IMR-90 (cell line): Measurements from ENCODE around the gene NDUFA13. TPM values are rescaled to one million over a fixed set of nuclear protein-coding genes. Genes with fewer than 3 reads are reported as not detected.

Source experiments
- ATAC-seq: fragments of 200-7000 bp; cut with Tn5 transposase; 2 replicates; pipeline ENCODE4 v1.9.1; 2020; ENCODE audit warnings: low read depth, mild to moderate bottlenecking, moderate library complexity
- BruUV-seq: library from RNA; stranded (reverse); fragments of 400-500 nt; replicated peaks from 2 replicates; lab custom pipeline; 2021; lab: Mats Ljungman, UMichigan
- CTCF ChIA-PET: fragments of 300-600 bp; formaldehyde crosslinking; extraction: SDS; loops from one replicate; lab custom pipeline; 2021; ENCODE audit warnings: antibody characterized with exemption; lab: Yijun Ruan, JAX
- POLR2A ChIA-PET: fragments of 300-600 bp; sonication (Branson Sonifier 250); formaldehyde crosslinking; loops from one replicate; lab custom pipeline; 2022; ENCODE audit warnings: antibody characterized with exemption; ENCODE audit not compliant: unreplicated experiment; lab: Charles Lee
- DNase-seq: peaks from one replicate; pipeline ENCODE4 v3.0.0; 2013
- H2AFZ ChIP-seq: replicated peaks from 2 replicates; pipeline ENCODE3; 2013; ENCODE audit warnings: low read length, mild to moderate bottlenecking; ENCODE audit not compliant: poor library complexity
- H2AK5ac ChIP-seq: 2 replicates; pipeline ENCODE4 v1.6.1; 2013; ENCODE audit warnings: low read depth, low read length, inconsistent platforms
- H2AK9ac ChIP-seq: replicated peaks from 2 replicates; pipeline ENCODE3; 2013; ENCODE audit warnings: mild to moderate bottlenecking, low read depth, low read length, moderate library complexity; ENCODE audit not compliant: poor library complexity
- H2BK120ac ChIP-seq: 2 replicates; pipeline ENCODE4 v1.6.1; 2013; ENCODE audit warnings: low read depth, low read length, inconsistent platforms
- H2BK15ac ChIP-seq: 3 replicates; pipeline ENCODE4 v1.6.1; 2013; ENCODE audit warnings: low read depth, low read length, inconsistent platforms
- H2BK20ac ChIP-seq: 2 replicates; pipeline ENCODE4 v1.6.1; 2013; ENCODE audit warnings: low read depth, mild to moderate bottlenecking, inconsistent platforms, low read length, moderate library complexity
- H2BK5ac ChIP-seq: 2 replicates; pipeline ENCODE4 v1.6.1; 2013; ENCODE audit warnings: mild to moderate bottlenecking, low read depth, low read length, inconsistent platforms; ENCODE audit not compliant: poor library complexity, severe bottlenecking
- H3K14ac ChIP-seq: replicated peaks from 2 replicates; pipeline ENCODE4 v1.6.1; 2013; ENCODE audit warnings: low read depth, low read length, inconsistent platforms
- H3K18ac ChIP-seq: 2 replicates; pipeline ENCODE4 v1.6.1; 2013; ENCODE audit warnings: low read depth, low read length, control low read depth
- H3K23ac ChIP-seq: 2 replicates; pipeline ENCODE4 v1.6.1; 2013; ENCODE audit warnings: low read depth, low read length, inconsistent platforms
- H3K27ac ChIP-seq: 2 replicates; pipeline ENCODE4 v1.5.1; 2013; ENCODE audit warnings: mild to moderate bottlenecking, control low read depth, low read length; ENCODE audit not compliant: insufficient read depth
- H3K27me3 ChIP-seq: 2 replicates; pipeline ENCODE4 v1.6.1; 2013; ENCODE audit warnings: low read length; ENCODE audit not compliant: control insufficient read depth, insufficient read depth
- H3K36me3 ChIP-seq: 2 replicates; pipeline ENCODE4 v1.6.1; 2013; ENCODE audit warnings: low read length, mixed read lengths; ENCODE audit not compliant: control insufficient read depth, insufficient read depth
- H3K4ac ChIP-seq: 2 replicates; pipeline ENCODE4 v1.6.1; 2013; ENCODE audit warnings: low read depth, low read length, inconsistent platforms
- H3K4me1 ChIP-seq: 2 replicates; pipeline ENCODE4 v1.6.1; 2013; ENCODE audit warnings: low read length, mixed read lengths; ENCODE audit not compliant: control insufficient read depth, insufficient read depth
- H3K4me2 ChIP-seq: 2 replicates; pipeline ENCODE4 v1.6.1; 2013; ENCODE audit warnings: low read depth, mild to moderate bottlenecking, control low read depth, low read length, moderate library complexity
- H3K4me3 ChIP-seq: 2 replicates; pipeline ENCODE4 v1.5.1; 2013; ENCODE audit warnings: low read depth, mild to moderate bottlenecking, control low read depth, low read length, moderate library complexity; ENCODE audit not compliant: insufficient read depth
- H3K56ac ChIP-seq: 2 replicates; pipeline ENCODE4 v1.6.1; 2013; ENCODE audit warnings: low read length, inconsistent platforms; ENCODE audit not compliant: insufficient read depth; ENCODE audit errors: extremely low read depth
- H3K79me1 ChIP-seq, 2 experiments: 2 replicates each; pipeline ENCODE4 v1.6.1; 2013; ENCODE audit warnings: low read length in 2 of 2, inconsistent platforms in 1 of 2, low read depth in 1 of 2
- H3K9ac ChIP-seq: 2 replicates; pipeline ENCODE4 v1.6.1; 2013; ENCODE audit warnings: low read depth, low read length, control low read depth
- H3K9me1 ChIP-seq: 2 replicates; pipeline ENCODE4 v1.6.1; 2013; ENCODE audit warnings: low read length, inconsistent platforms; ENCODE audit not compliant: insufficient read depth
- H3K9me3 ChIP-seq: 2 replicates; pipeline ENCODE4 v1.6.1; 2013; ENCODE audit warnings: low read length; ENCODE audit not compliant: control insufficient read depth, insufficient read depth
- H4K20me1 ChIP-seq: 2 replicates; pipeline ENCODE4 v1.6.1; 2013; ENCODE audit warnings: low read length, inconsistent platforms; ENCODE audit not compliant: insufficient read depth
- H4K5ac ChIP-seq: 2 replicates; pipeline ENCODE4 v1.6.1; 2013; ENCODE audit warnings: mild to moderate bottlenecking, low read depth, low read length, control low read depth
- H4K8ac ChIP-seq, 2 experiments: 2 replicates each; pipeline ENCODE4 v1.6.1; 2013; ENCODE audit warnings: low read depth in 2 of 2, low read length in 2 of 2, control low read depth in 1 of 2, inconsistent platforms in 1 of 2
- H4K91ac ChIP-seq: 2 replicates; pipeline ENCODE4 v1.6.1; 2013; ENCODE audit warnings: low read depth, low read length, inconsistent platforms; ENCODE audit not compliant: insufficient read depth
- CHD1 ChIP-seq: IDR thresholded peaks from 2 replicates; pipeline ENCODE4 v1.6.1; 2012; ENCODE audit warnings: low read depth, low read length, improper control_type of control experiment
- ELK1 ChIP-seq: fragments of 150-350 bp; IDR thresholded peaks from 2 replicates; pipeline ENCODE4 v1.6.1; 2016; ENCODE audit warnings: low read depth, mild to moderate bottlenecking, low read length, moderate library complexity, borderline replicate concordance
- FOS ChIP-seq: fragments of 150-350 bp; IDR thresholded peaks from 2 replicates; pipeline ENCODE4 v1.6.1; 2016; ENCODE audit warnings: low read depth, low read length
- MAZ ChIP-seq: IDR thresholded peaks from 2 replicates; pipeline ENCODE4 v1.6.1; 2012; ENCODE audit warnings: low read depth, mild to moderate bottlenecking, low read length, improper control_type of control experiment, moderate library complexity, borderline replicate concordance
- MXI1 ChIP-seq: IDR thresholded peaks from 2 replicates; pipeline ENCODE4 v1.6.1; 2012; ENCODE audit warnings: low read depth, mild to moderate bottlenecking, low read length, moderate library complexity, borderline replicate concordance
- NFE2L2 ChIP-seq: fragments of 150-350 bp; IDR thresholded peaks from 2 replicates; pipeline ENCODE4 v1.6.1; 2016; ENCODE audit warnings: low read depth, mild to moderate bottlenecking, low read length
- POLR2A ChIP-seq: IDR thresholded peaks from 2 replicates; pipeline ENCODE4 v1.6.1; 2012; ENCODE audit warnings: mild to moderate bottlenecking, low read depth, low read length
- RAD21 ChIP-seq: IDR thresholded peaks from 2 replicates; pipeline ENCODE4 v1.6.1; 2012; ENCODE audit warnings: low read length, improper control_type of control experiment
- RCOR1 ChIP-seq: IDR thresholded peaks from 2 replicates; pipeline ENCODE4 v1.6.1; 2012; ENCODE audit warnings: mild to moderate bottlenecking, low read length, improper control_type of control experiment; ENCODE audit not compliant: insufficient replicate concordance
- RFX5 ChIP-seq: IDR thresholded peaks from 2 replicates; pipeline ENCODE4 v1.8.0; 2012; ENCODE audit warnings: low read depth, mild to moderate bottlenecking, low read length, moderate library complexity
- SMC3 ChIP-seq: fragments of 150-350 bp; IDR thresholded peaks from 2 replicates; pipeline ENCODE4 v1.6.1; 2016; ENCODE audit warnings: low read depth, mild to moderate bottlenecking, antibody characterized with exemption, low read length, moderate library complexity
- WGBS, 2 experiments: methylation state at CpG; one replicate each; pipeline versions ENCODE4 v1.1.5 to v1.1.7; 2013; ENCODE audit warnings: missing lambda C conversion rate in 2 of 2; ENCODE audit not compliant: insufficient read length in 1 of 2; ENCODE audit errors: extremely low coverage in 2 of 2; 5-methylcytosine and 5-hydroxymethylcytosine counted together
- dilution Hi-C: fragments of 300-500 bp; cut with HindIII; formaldehyde crosslinking; loops from one replicate; pipeline ENCODE4 v1.14.3; 2018; ENCODE audit warnings: low sequenced_read_pairs; ENCODE audit not compliant: unreplicated experiment
- in situ Hi-C: fragments of 300-500 bp; cut with MboI; formaldehyde crosslinking; loops from 3 replicates; pipeline ENCODE4 v1.14.3; 2019; ENCODE audit warnings: low sequenced_read_pairs, inconsistent platforms, mixed read lengths
- intact Hi-C: fragments of 100-400 bp; cut with micrococcal nuclease; formaldehyde crosslinking; loops from 2 replicates; pipeline ENCODE4 v1.10.0; 2022
- polyA plus RNA-seq, 3 experiments: library from polyadenylated mRNA; depleted of rRNA; stranded (reverse); fragments of >200 nt; gene quantifications; 2 replicates each; pipeline ENCODE4 v1.2.3, GENCODE V29; 2012; ENCODE audit warnings: low replicate concordance in 1 of 3
- total RNA-seq: library from RNA; depleted of rRNA; stranded (reverse); fragments of >200 nt; gene quantifications from 2 replicates; pipeline ENCODE4 v1.2.3, GENCODE V29; 2012
- TF ChIP-seq, protein P1 (sequence below): fragments of 150-350 bp; IDR thresholded peaks from 2 replicates; pipeline ENCODE4 v1.6.1; 2017; ENCODE audit warnings: mild to moderate bottlenecking, antibody characterized with exemption, low read length, low read depth
- TF ChIP-seq, protein P2 (sequence below): conservative IDR thresholded peaks from 2 replicates; pipeline ENCODE4 v1.5.1; 2012; ENCODE audit warnings: mild to moderate bottlenecking, low read depth, low read length, improper control_type of control experiment

Gene NDUFA13
- total and polyA plus RNA-seq, 2 of the 4 experiments (the other 2 are of a cell fraction), result 30.6 to 667 TPM

DNA sequence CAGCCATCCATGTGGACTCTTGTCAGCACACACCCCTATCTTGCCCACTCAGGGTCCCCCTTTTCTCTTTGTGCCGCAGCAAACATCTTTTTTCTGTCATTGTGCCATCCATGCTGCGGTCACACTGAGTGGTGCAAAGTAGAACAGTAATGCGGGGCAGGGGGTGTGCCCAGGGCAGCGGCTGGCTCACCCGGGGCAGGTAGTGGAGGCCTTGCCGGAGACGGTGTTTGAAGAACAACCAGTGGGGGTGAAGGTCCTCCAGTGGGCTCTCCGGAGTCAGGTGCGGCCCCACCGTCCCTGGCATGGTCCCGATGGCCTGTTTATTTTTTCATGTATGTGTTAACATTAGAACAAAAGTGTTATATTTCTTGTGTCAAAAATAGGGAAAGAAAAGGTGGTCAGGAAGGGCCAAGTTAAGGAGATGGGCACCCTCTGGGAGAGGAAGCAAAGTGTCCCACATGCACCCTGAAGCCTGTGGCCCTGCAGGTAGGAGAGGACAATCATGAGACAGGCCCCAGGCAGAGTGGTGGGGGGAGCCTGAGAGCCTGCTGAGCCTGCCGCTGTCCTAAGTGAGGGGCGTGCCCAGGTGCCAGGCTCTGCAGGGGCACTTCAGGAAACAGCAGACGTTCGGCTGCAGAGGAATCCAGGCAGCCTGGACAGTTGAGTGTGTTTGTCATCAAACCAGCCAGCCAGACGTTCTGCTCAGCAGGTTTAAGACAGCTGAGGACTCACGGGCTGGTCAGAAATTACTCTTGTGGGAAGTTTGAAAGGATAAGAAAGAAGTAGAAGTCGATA, 13.0 kb upstream of the NDUFA13 start:
- in situ Hi-C loops, result no loop called here
- H3K9me3 ChIP-seq, result no peaks in the 10 kb centered on the region
- H3K56ac ChIP-seq, result no peak overlapping the region
- dilution Hi-C loops, result no loop called here
- H3K4me2 ChIP-seq, result no peak overlapping the region
- H3K79me1 ChIP-seq, result peaks cover 7 to 14% of the 10 kb centered on the region in 2 experiments; a peak in 3 of 4 replicates
- H4K5ac ChIP-seq, result no peak overlapping the region
- H3K9ac ChIP-seq, result no peak overlapping the region
- H2AK9ac ChIP-seq, result no peak overlapping the region
- H3K4ac ChIP-seq, result no peak overlapping the region
- no peaks in the 10 kb centered on the region for H3K4me1 ChIP-seq
- no peak overlapping the region for H3K18ac ChIP-seq
- H2BK120ac ChIP-seq, result no peak overlapping the region
- H3K36me3 ChIP-seq, result peaks cover 74% of the 10 kb centered on the region
- no peak overlapping the region for H4K91ac ChIP-seq
- H2BK20ac ChIP-seq, result no peak overlapping the region
- intact Hi-C loops, result no loop called here
- H4K20me1 ChIP-seq, result no peaks in the 10 kb centered on the region; the same call in 1 of the 2 replicates
- no peak overlapping the region for H2BK15ac ChIP-seq
- no peak overlapping the region for H3K27ac ChIP-seq
- no peak overlapping the region for H3K23ac ChIP-seq
- POLR2A ChIA-PET, result no interaction called here
- DNase-seq (no peak), ATAC-seq (no peak)
- whole genome bisulfite sequencing, 2 experiments, result 91% methylated on average over 7 of the region's 18 CpGs; no CpG with 5 or more reads in 1 of the 2 experiments
- H2AK5ac ChIP-seq, result no peak overlapping the region
- no peak overlapping the region for H4K8ac ChIP-seq
- H3K9me1 ChIP-seq, result no peaks in the 10 kb centered on the region; the same call in 1 of the 2 replicates
- no peaks in the 10 kb centered on the region for H3K27me3 ChIP-seq
- no peak overlapping the region for H2AFZ ChIP-seq
- TF ChIP-seq CHD1 (no peak), SMC3 (no peak), MAZ (no peak), RFX5 (no peak), POLR2A (no peak), RAD21 (no peak), NFE2L2 (no peak), RCOR1 (no peak), ELK1 (no peak), FOS (no peak), MXI1 (no peak)
- TF ChIP-seq, protein P1, sequence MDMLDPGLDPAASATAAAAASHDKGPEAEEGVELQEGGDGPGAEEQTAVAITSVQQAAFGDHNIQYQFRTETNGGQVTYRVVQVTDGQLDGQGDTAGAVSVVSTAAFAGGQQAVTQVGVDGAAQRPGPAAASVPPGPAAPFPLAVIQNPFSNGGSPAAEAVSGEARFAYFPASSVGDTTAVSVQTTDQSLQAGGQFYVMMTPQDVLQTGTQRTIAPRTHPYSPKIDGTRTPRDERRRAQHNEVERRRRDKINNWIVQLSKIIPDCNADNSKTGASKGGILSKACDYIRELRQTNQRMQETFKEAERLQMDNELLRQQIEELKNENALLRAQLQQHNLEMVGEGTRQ, result no peak
- TF ChIP-seq, protein P2, sequence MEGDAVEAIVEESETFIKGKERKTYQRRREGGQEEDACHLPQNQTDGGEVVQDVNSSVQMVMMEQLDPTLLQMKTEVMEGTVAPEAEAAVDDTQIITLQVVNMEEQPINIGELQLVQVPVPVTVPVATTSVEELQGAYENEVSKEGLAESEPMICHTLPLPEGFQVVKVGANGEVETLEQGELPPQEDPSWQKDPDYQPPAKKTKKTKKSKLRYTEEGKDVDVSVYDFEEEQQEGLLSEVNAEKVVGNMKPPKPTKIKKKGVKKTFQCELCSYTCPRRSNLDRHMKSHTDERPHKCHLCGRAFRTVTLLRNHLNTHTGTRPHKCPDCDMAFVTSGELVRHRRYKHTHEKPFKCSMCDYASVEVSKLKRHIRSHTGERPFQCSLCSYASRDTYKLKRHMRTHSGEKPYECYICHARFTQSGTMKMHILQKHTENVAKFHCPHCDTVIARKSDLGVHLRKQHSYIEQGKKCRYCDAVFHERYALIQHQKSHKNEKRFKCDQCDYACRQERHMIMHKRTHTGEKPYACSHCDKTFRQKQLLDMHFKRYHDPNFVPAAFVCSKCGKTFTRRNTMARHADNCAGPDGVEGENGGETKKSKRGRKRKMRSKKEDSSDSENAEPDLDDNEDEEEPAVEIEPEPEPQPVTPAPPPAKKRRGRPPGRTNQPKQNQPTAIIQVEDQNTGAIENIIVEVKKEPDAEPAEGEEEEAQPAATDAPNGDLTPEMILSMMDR, result no peak
- BruUV-seq, result no TSS peak
- no peak overlapping the region for H3K4me3 ChIP-seq
- H3K14ac ChIP-seq, result no peak overlapping the region
- CTCF ChIA-PET, result no interaction called here
- H2BK5ac ChIP-seq, result no peak overlapping the region
